Skeletal muscle tissue (tissue), 4 donors: ENCODE results near the gene ZNF445. TPM values are rescaled to one million over a fixed set of nuclear protein-coding genes. Genes with fewer than 3 reads are reported as not detected.
"Not testable (repeated sequence)": the region's sequence is repeated elsewhere in the genome, so short reads cannot be mapped to it uniquely, and the experiment has no call there.

Experiments used
- H3K27ac ChIP-seq: one replicate; pipeline ENCODE4 v1.7.0; 2013; ENCODE audit warnings: mild to moderate bottlenecking, low read depth, low read length, inconsistent platforms
- H3K27me3 ChIP-seq, 3 donors: one replicate each; pipeline ENCODE4 v1.7.0; 2013; ENCODE audit warnings: low read length in 3 of 3; ENCODE audit not compliant: control insufficient read depth in 3 of 3, insufficient read depth in 3 of 3
- H3K36me3 ChIP-seq, 3 donors: one replicate each; pipeline ENCODE4 v1.7.0; 2013; ENCODE audit warnings: low read length in 3 of 3; ENCODE audit not compliant: control insufficient read depth in 3 of 3, insufficient read depth in 3 of 3
- H3K4me1 ChIP-seq, 3 donors: one replicate each; pipeline ENCODE4 v1.7.0; 2013; ENCODE audit warnings: low read length in 3 of 3, mild to moderate bottlenecking in 3 of 3; ENCODE audit not compliant: control insufficient read depth in 3 of 3, insufficient read depth in 3 of 3
- H3K4me3 ChIP-seq, 3 donors: one replicate each; pipeline ENCODE4 v1.7.0; 2013; ENCODE audit warnings: low read length in 3 of 3
- H3K9ac ChIP-seq, 3 donors: one replicate each; pipeline ENCODE4 v1.7.0; 2013; ENCODE audit warnings: low read length in 3 of 3, mild to moderate bottlenecking in 3 of 3, moderate library complexity in 2 of 3, low read depth in 1 of 3
- H3K9me3 ChIP-seq, 3 donors: one replicate each; pipeline ENCODE4 v1.7.0; 2013; ENCODE audit warnings: low read length in 3 of 3; ENCODE audit not compliant: control insufficient read depth in 3 of 3
- total RNA-seq: library from RNA; depleted of rRNA; stranded (reverse); fragments of >200 nt; gene quantifications from one replicate; pipeline ENCODE4 v1.2.3, GENCODE V29; 2014
- donor health status: Osteomylitis.

ZNF445 gene
- total RNA-seq, 1 donor from 2014 or later, result 12.0 TPM

GRCh38 chr3:44506961-44507360, 29.5 kb upstream of the ZNF445 start:
- H3K27me3 ChIP-seq, result no peaks in the 10 kb centered on the region
- no peak overlapping the region for H3K4me3 ChIP-seq
- H3K9ac ChIP-seq, result no peak overlapping the region
- H3K4me1 ChIP-seq, result peaks cover 13 to 16% (median 13%) of the 10 kb centered on the region in 3 donors
- peaks cover 1 to 3% (median 2%) of the 10 kb centered on the region in 3 donors for H3K36me3 ChIP-seq
- peaks cover 0 to under 1% (median 0%) of the 10 kb centered on the region in 3 donors for H3K9me3 ChIP-seq
- no peak overlapping the region for H3K27ac ChIP-seq

- Histone ChIP-seq H3K27me3 (no peaks in the 10 kb centered on the region), H3K27ac (no peak overlapping the region), H3K4me3 (no peak overlapping the region), H3K9me3 (peaks cover 2 to 3% (median 2%) of the 10 kb centered on the region in 3 donors), H3K4me1 (peaks cover 11 to 16% (median 11%) of the 10 kb centered on the region in 3 donors), H3K36me3 (peaks cover 5 to 7% (median 6%) of the 10 kb centered on the region in 3 donors), H3K9ac (no peak overlapping the region)
Measured at GRCh38 chr3:44506556-44506955, 29.1 kb upstream of the ZNF445 start.

GRCh38 chr3:44504566-44504965, 27.1 kb upstream of the ZNF445 start:
- Histone ChIP-seq H3K9me3 (peaks cover 5 to 9% (median 8%) of the 10 kb centered on the region in 3 donors), H3K27me3 (no peaks in the 10 kb centered on the region), H3K4me3 (no peak overlapping the region), H3K27ac (no peak overlapping the region), H3K9ac (no peak overlapping the region), H3K4me1 (peaks cover 4 to 9% (median 4%) of the 10 kb centered on the region in 3 donors), H3K36me3 (peaks cover 15 to 25% (median 25%) of the 10 kb centered on the region in 3 donors)

- not testable (repeated sequence) for H3K9ac ChIP-seq, H3K27ac ChIP-seq, H3K4me3 ChIP-seq, H3K4me1 ChIP-seq, H3K27me3 ChIP-seq
- Histone ChIP-seq H3K9me3 (peaks cover 14 to 18% (median 15%) of the 10 kb centered on the region in 3 donors), H3K36me3 (peaks cover 23 to 39% (median 33%) of the 10 kb centered on the region in 3 donors)
Measured at GRCh38 chr3:44503178-44503577, 25.7 kb upstream of the ZNF445 start.

GRCh38 chr3:44501971-44502370, 24.5 kb upstream of the ZNF445 start:
- Histone ChIP-seq H3K9ac (no peak overlapping the region), H3K9me3 (peaks cover 14 to 18% (median 15%) of the 10 kb centered on the region in 3 donors), H3K27me3 (no peaks in the 10 kb centered on the region), H3K4me1 (no peaks in the 10 kb centered on the region), H3K36me3 (peaks cover 23 to 42% (median 39%) of the 10 kb centered on the region in 3 donors), H3K4me3 (no peak overlapping the region), H3K27ac (no peak overlapping the region)

GRCh38 chr3:44499899-44500168, 22.4 kb upstream of the ZNF445 start:
- not testable (repeated sequence) for H3K27me3 ChIP-seq, H3K9ac ChIP-seq, H3K4me3 ChIP-seq, H3K27ac ChIP-seq, H3K4me1 ChIP-seq
- Histone ChIP-seq H3K36me3 (peaks cover 23 to 52% (median 40%) of the 10 kb centered on the region in 3 donors), H3K9me3 (peaks cover 14 to 18% (median 17%) of the 10 kb centered on the region in 3 donors)

GRCh38 chr3:44499149-44499898, 21.9 kb upstream of the ZNF445 start:
- Histone ChIP-seq H3K9ac (no peak overlapping the region), H3K4me1 (no peaks in the 10 kb centered on the region), H3K27me3 (no peaks in the 10 kb centered on the region), H3K27ac (no peak overlapping the region), H3K9me3 (peaks cover 14 to 18% (median 17%) of the 10 kb centered on the region in 3 donors), H3K4me3 (peak overlapping the region in 1 of 3 donors; percentile 11), H3K36me3 (peaks cover 23 to 52% (median 40%) of the 10 kb centered on the region in 3 donors)

- no peaks in the 10 kb centered on the region for H3K27me3 ChIP-seq
- peaks cover 15 to 39% (median 29%) of the 10 kb centered on the region in 3 donors for H3K36me3 ChIP-seq
- H3K9ac ChIP-seq, result no peak overlapping the region
- no peak overlapping the region for H3K27ac ChIP-seq
- H3K4me3 ChIP-seq, result no peak overlapping the region
- no peaks in the 10 kb centered on the region for H3K4me1 ChIP-seq
- H3K9me3 ChIP-seq, result peaks cover 10 to 16% (median 11%) of the 10 kb centered on the region in 3 donors
Measured at GRCh38 chr3:44495636-44496415, 18.4 kb upstream of the ZNF445 start.

- no peaks in the 10 kb centered on the region for H3K4me1 ChIP-seq
- H3K9me3 ChIP-seq, result peaks cover 2 to 3% (median 2%) of the 10 kb centered on the region in 3 donors
- H3K27ac ChIP-seq, result no peak overlapping the region
- no peak overlapping the region for H3K9ac ChIP-seq
- H3K36me3 ChIP-seq, result peaks cover 0 to 10% (median 6%) of the 10 kb centered on the region in 3 donors
- no peaks in the 10 kb centered on the region for H3K27me3 ChIP-seq
- no peak overlapping the region for H3K4me3 ChIP-seq
Measured at GRCh38 chr3:44492496-44492895, 15.0 kb upstream of the ZNF445 start.

GRCh38 chr3:44482721-44483120, 5.3 kb upstream of the ZNF445 start:
- Histone ChIP-seq H3K9ac (no peak overlapping the region), H3K27me3 (no peaks in the 10 kb centered on the region), H3K4me3 (no peak overlapping the region)

More at GRCh38 chr3:44482721-44483120, 5.3 kb upstream of the ZNF445 start:
- Histone ChIP-seq H3K27ac (no peak overlapping the region), H3K4me1 (peaks cover 3 to 8% (median 5%) of the 10 kb centered on the region in 3 donors), H3K36me3 (no peaks in the 10 kb centered on the region), H3K9me3 (no peaks in the 10 kb centered on the region)
